IMR-90 (cell line): Measurements from ENCODE around the gene MCF2L. TPM values are rescaled to one million over a fixed set of nuclear protein-coding genes. Genes with fewer than 3 reads are reported as not detected.

ENCODE experiments used
- ATAC-seq: fragments of 200-7000 bp; cut with Tn5 transposase; 2 replicates; pipeline ENCODE4 v1.9.1; 2020; ENCODE audit warnings: low read depth, mild to moderate bottlenecking, moderate library complexity
- BruUV-seq: library from RNA; stranded (reverse); fragments of 400-500 nt; replicated peaks from 2 replicates; lab custom pipeline; 2021; lab: Mats Ljungman, UMichigan
- CTCF ChIA-PET: fragments of 300-600 bp; formaldehyde crosslinking; extraction: SDS; loops from one replicate; lab custom pipeline; 2021; ENCODE audit warnings: antibody characterized with exemption; lab: Yijun Ruan, JAX
- POLR2A ChIA-PET: fragments of 300-600 bp; sonication (Branson Sonifier 250); formaldehyde crosslinking; loops from one replicate; lab custom pipeline; 2022; ENCODE audit warnings: antibody characterized with exemption; ENCODE audit not compliant: unreplicated experiment; lab: Charles Lee
- DNase-seq: peaks from one replicate; pipeline ENCODE4 v3.0.0; 2013
- H2AFZ ChIP-seq: replicated peaks from 2 replicates; pipeline ENCODE3; 2013; ENCODE audit warnings: low read length, mild to moderate bottlenecking; ENCODE audit not compliant: poor library complexity
- H2AK5ac ChIP-seq: 2 replicates; pipeline ENCODE4 v1.6.1; 2013; ENCODE audit warnings: low read depth, low read length, inconsistent platforms
- H2AK9ac ChIP-seq: replicated peaks from 2 replicates; pipeline ENCODE3; 2013; ENCODE audit warnings: mild to moderate bottlenecking, low read depth, low read length, moderate library complexity; ENCODE audit not compliant: poor library complexity
- H2BK120ac ChIP-seq: 2 replicates; pipeline ENCODE4 v1.6.1; 2013; ENCODE audit warnings: low read depth, low read length, inconsistent platforms
- H2BK15ac ChIP-seq: 3 replicates; pipeline ENCODE4 v1.6.1; 2013; ENCODE audit warnings: low read depth, low read length, inconsistent platforms
- H2BK20ac ChIP-seq: 2 replicates; pipeline ENCODE4 v1.6.1; 2013; ENCODE audit warnings: low read depth, mild to moderate bottlenecking, inconsistent platforms, low read length, moderate library complexity
- H2BK5ac ChIP-seq: 2 replicates; pipeline ENCODE4 v1.6.1; 2013; ENCODE audit warnings: mild to moderate bottlenecking, low read depth, low read length, inconsistent platforms; ENCODE audit not compliant: poor library complexity, severe bottlenecking
- H3K14ac ChIP-seq: replicated peaks from 2 replicates; pipeline ENCODE4 v1.6.1; 2013; ENCODE audit warnings: low read depth, low read length, inconsistent platforms
- H3K18ac ChIP-seq: 2 replicates; pipeline ENCODE4 v1.6.1; 2013; ENCODE audit warnings: low read depth, low read length, control low read depth
- H3K23ac ChIP-seq: 2 replicates; pipeline ENCODE4 v1.6.1; 2013; ENCODE audit warnings: low read depth, low read length, inconsistent platforms
- H3K27ac ChIP-seq: 2 replicates; pipeline ENCODE4 v1.5.1; 2013; ENCODE audit warnings: mild to moderate bottlenecking, control low read depth, low read length; ENCODE audit not compliant: insufficient read depth
- H3K27me3 ChIP-seq: 2 replicates; pipeline ENCODE4 v1.6.1; 2013; ENCODE audit warnings: low read length; ENCODE audit not compliant: control insufficient read depth, insufficient read depth
- H3K36me3 ChIP-seq: 2 replicates; pipeline ENCODE4 v1.6.1; 2013; ENCODE audit warnings: low read length, mixed read lengths; ENCODE audit not compliant: control insufficient read depth, insufficient read depth
- H3K4ac ChIP-seq: 2 replicates; pipeline ENCODE4 v1.6.1; 2013; ENCODE audit warnings: low read depth, low read length, inconsistent platforms
- H3K4me1 ChIP-seq: 2 replicates; pipeline ENCODE4 v1.6.1; 2013; ENCODE audit warnings: low read length, mixed read lengths; ENCODE audit not compliant: control insufficient read depth, insufficient read depth
- H3K4me2 ChIP-seq: 2 replicates; pipeline ENCODE4 v1.6.1; 2013; ENCODE audit warnings: low read depth, mild to moderate bottlenecking, control low read depth, low read length, moderate library complexity
- H3K4me3 ChIP-seq: 2 replicates; pipeline ENCODE4 v1.5.1; 2013; ENCODE audit warnings: low read depth, mild to moderate bottlenecking, control low read depth, low read length, moderate library complexity; ENCODE audit not compliant: insufficient read depth
- H3K56ac ChIP-seq: 2 replicates; pipeline ENCODE4 v1.6.1; 2013; ENCODE audit warnings: low read length, inconsistent platforms; ENCODE audit not compliant: insufficient read depth; ENCODE audit errors: extremely low read depth
- H3K79me1 ChIP-seq, 2 experiments: 2 replicates each; pipeline ENCODE4 v1.6.1; 2013; ENCODE audit warnings: low read length in 2 of 2, inconsistent platforms in 1 of 2, low read depth in 1 of 2
- H3K9ac ChIP-seq: 2 replicates; pipeline ENCODE4 v1.6.1; 2013; ENCODE audit warnings: low read depth, low read length, control low read depth
- H3K9me1 ChIP-seq: 2 replicates; pipeline ENCODE4 v1.6.1; 2013; ENCODE audit warnings: low read length, inconsistent platforms; ENCODE audit not compliant: insufficient read depth
- H3K9me3 ChIP-seq: 2 replicates; pipeline ENCODE4 v1.6.1; 2013; ENCODE audit warnings: low read length; ENCODE audit not compliant: control insufficient read depth, insufficient read depth
- H4K20me1 ChIP-seq: 2 replicates; pipeline ENCODE4 v1.6.1; 2013; ENCODE audit warnings: low read length, inconsistent platforms; ENCODE audit not compliant: insufficient read depth
- H4K5ac ChIP-seq: 2 replicates; pipeline ENCODE4 v1.6.1; 2013; ENCODE audit warnings: mild to moderate bottlenecking, low read depth, low read length, control low read depth
- H4K8ac ChIP-seq, 2 experiments: 2 replicates each; pipeline ENCODE4 v1.6.1; 2013; ENCODE audit warnings: low read depth in 2 of 2, low read length in 2 of 2, control low read depth in 1 of 2, inconsistent platforms in 1 of 2
- H4K91ac ChIP-seq: 2 replicates; pipeline ENCODE4 v1.6.1; 2013; ENCODE audit warnings: low read depth, low read length, inconsistent platforms; ENCODE audit not compliant: insufficient read depth
- BHLHE40 ChIP-seq: fragments of 150-350 bp; IDR thresholded peaks from 2 replicates; pipeline ENCODE4 v1.6.1; 2016; ENCODE audit warnings: mild to moderate bottlenecking, low read depth, low read length
- CEBPB ChIP-seq: IDR thresholded peaks from 2 replicates; pipeline ENCODE4 v1.6.1; 2012; ENCODE audit warnings: low read depth, low read length, improper control_type of control experiment
- CHD1 ChIP-seq: IDR thresholded peaks from 2 replicates; pipeline ENCODE4 v1.6.1; 2012; ENCODE audit warnings: low read depth, low read length, improper control_type of control experiment
- FOS ChIP-seq: fragments of 150-350 bp; IDR thresholded peaks from 2 replicates; pipeline ENCODE4 v1.6.1; 2016; ENCODE audit warnings: low read depth, low read length
- MAFK ChIP-seq: IDR thresholded peaks from 2 replicates; pipeline ENCODE4 v1.6.1; 2012; ENCODE audit warnings: low read depth, low read length, improper control_type of control experiment
- MAZ ChIP-seq: IDR thresholded peaks from 2 replicates; pipeline ENCODE4 v1.6.1; 2012; ENCODE audit warnings: low read depth, mild to moderate bottlenecking, low read length, improper control_type of control experiment, moderate library complexity, borderline replicate concordance
- MXI1 ChIP-seq: IDR thresholded peaks from 2 replicates; pipeline ENCODE4 v1.6.1; 2012; ENCODE audit warnings: low read depth, mild to moderate bottlenecking, low read length, moderate library complexity, borderline replicate concordance
- NFE2L2 ChIP-seq: fragments of 150-350 bp; IDR thresholded peaks from 2 replicates; pipeline ENCODE4 v1.6.1; 2016; ENCODE audit warnings: low read depth, mild to moderate bottlenecking, low read length
- POLR2A ChIP-seq: IDR thresholded peaks from 2 replicates; pipeline ENCODE4 v1.6.1; 2012; ENCODE audit warnings: mild to moderate bottlenecking, low read depth, low read length
- RAD21 ChIP-seq: IDR thresholded peaks from 2 replicates; pipeline ENCODE4 v1.6.1; 2012; ENCODE audit warnings: low read length, improper control_type of control experiment
- RCOR1 ChIP-seq: IDR thresholded peaks from 2 replicates; pipeline ENCODE4 v1.6.1; 2012; ENCODE audit warnings: mild to moderate bottlenecking, low read length, improper control_type of control experiment; ENCODE audit not compliant: insufficient replicate concordance
- RFX5 ChIP-seq: IDR thresholded peaks from 2 replicates; pipeline ENCODE4 v1.8.0; 2012; ENCODE audit warnings: low read depth, mild to moderate bottlenecking, low read length, moderate library complexity
- SMC3 ChIP-seq: fragments of 150-350 bp; IDR thresholded peaks from 2 replicates; pipeline ENCODE4 v1.6.1; 2016; ENCODE audit warnings: low read depth, mild to moderate bottlenecking, antibody characterized with exemption, low read length, moderate library complexity
- WGBS, 2 experiments: methylation state at CpG; one replicate each; pipeline versions ENCODE4 v1.1.5 to v1.1.7; 2013; ENCODE audit warnings: missing lambda C conversion rate in 2 of 2; ENCODE audit not compliant: insufficient read length in 1 of 2; ENCODE audit errors: extremely low coverage in 2 of 2; 5-methylcytosine and 5-hydroxymethylcytosine counted together
- dilution Hi-C: fragments of 300-500 bp; cut with HindIII; formaldehyde crosslinking; loops from one replicate; pipeline ENCODE4 v1.14.3; 2018; ENCODE audit warnings: low sequenced_read_pairs; ENCODE audit not compliant: unreplicated experiment
- in situ Hi-C: fragments of 300-500 bp; cut with MboI; formaldehyde crosslinking; loops from 3 replicates; pipeline ENCODE4 v1.14.3; 2019; ENCODE audit warnings: low sequenced_read_pairs, inconsistent platforms, mixed read lengths
- intact Hi-C: fragments of 100-400 bp; cut with micrococcal nuclease; formaldehyde crosslinking; loops from 2 replicates; pipeline ENCODE4 v1.10.0; 2022
- polyA plus RNA-seq, 3 experiments: library from polyadenylated mRNA; depleted of rRNA; stranded (reverse); fragments of >200 nt; gene quantifications; 2 replicates each; pipeline ENCODE4 v1.2.3, GENCODE V29; 2012; ENCODE audit warnings: low replicate concordance in 1 of 3
- total RNA-seq: library from RNA; depleted of rRNA; stranded (reverse); fragments of >200 nt; gene quantifications from 2 replicates; pipeline ENCODE4 v1.2.3, GENCODE V29; 2012
- TF ChIP-seq, protein P1 (sequence below): conservative IDR thresholded peaks from 2 replicates; pipeline ENCODE4 v1.5.1; 2012; ENCODE audit warnings: mild to moderate bottlenecking, low read depth, low read length, improper control_type of control experiment
- TF ChIP-seq, protein P2 (sequence below): fragments of 150-350 bp; IDR thresholded peaks from 2 replicates; pipeline ENCODE4 v1.6.1; 2016; ENCODE audit warnings: low read depth, mild to moderate bottlenecking, low read length, moderate library complexity, borderline replicate concordance
- TF ChIP-seq, protein P3 (sequence below): fragments of 150-350 bp; IDR thresholded peaks from 2 replicates; pipeline ENCODE4 v1.6.1; 2017; ENCODE audit warnings: mild to moderate bottlenecking, antibody characterized with exemption, low read length, low read depth

The MCF2L gene
- total and polyA plus RNA-seq, 2 of the 4 experiments (the other 2 are of a cell fraction): 0.18 TPM; not detected in 1

DNA sequence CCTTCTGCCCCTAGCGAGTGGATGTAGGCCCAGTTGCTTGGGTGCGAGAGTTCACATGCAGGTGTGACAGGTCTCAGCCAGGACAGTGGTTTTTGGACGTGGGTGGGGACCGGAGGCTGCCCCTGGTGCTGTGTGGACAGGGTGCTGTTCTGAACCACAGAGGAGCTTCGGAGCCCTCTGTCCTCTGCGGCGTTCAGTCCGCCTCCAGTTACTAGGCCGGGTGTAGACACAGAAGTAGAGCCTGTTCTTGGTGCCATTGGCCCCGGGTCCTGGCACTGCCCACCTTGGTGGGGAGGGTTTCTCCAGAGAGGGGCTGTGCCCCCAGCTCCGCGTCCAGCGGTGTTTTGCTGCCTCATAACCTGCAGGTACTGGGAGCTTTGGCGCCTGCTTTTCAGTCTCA, 52.4 kb downstream of the MCF2L start:
- Histone ChIP-seq H3K27me3 (peaks cover 34% of the 10 kb centered on the region; the same call in 1 of the 2 replicates), H3K27ac (no peak overlapping the region), H2AK5ac (no peak overlapping the region), H4K20me1 (no peaks in the 10 kb centered on the region), H3K9me3 (no peaks in the 10 kb centered on the region), H4K5ac (no peak overlapping the region), H2BK20ac (no peak overlapping the region), H3K79me1 (no peaks in the 10 kb centered on the region), H2AK9ac (no peak overlapping the region), H4K91ac (no peak overlapping the region), H4K8ac (no peak overlapping the region), H3K23ac (no peak overlapping the region), H3K36me3 (no peaks in the 10 kb centered on the region), H3K56ac (no peak overlapping the region), H3K14ac (no peak overlapping the region), H2BK5ac (no peak overlapping the region), H2AFZ (no peak overlapping the region), H3K4me2 (no peak overlapping the region), H3K4ac (no peak overlapping the region), H2BK15ac (no peak overlapping the region), H3K18ac (no peak overlapping the region), H3K9me1 (no peaks in the 10 kb centered on the region), H3K9ac (no peak overlapping the region), H2BK120ac (no peak overlapping the region), H3K4me3 (no peak overlapping the region), H3K4me1 (no peaks in the 10 kb centered on the region)
- dilution Hi-C loops (no loop called here), in situ Hi-C loops (no loop called here), intact Hi-C loops (no loop called here)
- TF ChIP-seq CEBPB: no peak
- no peak for TF ChIP-seq POLR2A
- no peak for TF ChIP-seq MAFK
- no peak for TF ChIP-seq FOS
- TF ChIP-seq MAZ: no peak
- TF ChIP-seq, protein P1, sequence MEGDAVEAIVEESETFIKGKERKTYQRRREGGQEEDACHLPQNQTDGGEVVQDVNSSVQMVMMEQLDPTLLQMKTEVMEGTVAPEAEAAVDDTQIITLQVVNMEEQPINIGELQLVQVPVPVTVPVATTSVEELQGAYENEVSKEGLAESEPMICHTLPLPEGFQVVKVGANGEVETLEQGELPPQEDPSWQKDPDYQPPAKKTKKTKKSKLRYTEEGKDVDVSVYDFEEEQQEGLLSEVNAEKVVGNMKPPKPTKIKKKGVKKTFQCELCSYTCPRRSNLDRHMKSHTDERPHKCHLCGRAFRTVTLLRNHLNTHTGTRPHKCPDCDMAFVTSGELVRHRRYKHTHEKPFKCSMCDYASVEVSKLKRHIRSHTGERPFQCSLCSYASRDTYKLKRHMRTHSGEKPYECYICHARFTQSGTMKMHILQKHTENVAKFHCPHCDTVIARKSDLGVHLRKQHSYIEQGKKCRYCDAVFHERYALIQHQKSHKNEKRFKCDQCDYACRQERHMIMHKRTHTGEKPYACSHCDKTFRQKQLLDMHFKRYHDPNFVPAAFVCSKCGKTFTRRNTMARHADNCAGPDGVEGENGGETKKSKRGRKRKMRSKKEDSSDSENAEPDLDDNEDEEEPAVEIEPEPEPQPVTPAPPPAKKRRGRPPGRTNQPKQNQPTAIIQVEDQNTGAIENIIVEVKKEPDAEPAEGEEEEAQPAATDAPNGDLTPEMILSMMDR: no peak
- no peak for TF ChIP-seq RAD21
- TF ChIP-seq, protein P2, sequence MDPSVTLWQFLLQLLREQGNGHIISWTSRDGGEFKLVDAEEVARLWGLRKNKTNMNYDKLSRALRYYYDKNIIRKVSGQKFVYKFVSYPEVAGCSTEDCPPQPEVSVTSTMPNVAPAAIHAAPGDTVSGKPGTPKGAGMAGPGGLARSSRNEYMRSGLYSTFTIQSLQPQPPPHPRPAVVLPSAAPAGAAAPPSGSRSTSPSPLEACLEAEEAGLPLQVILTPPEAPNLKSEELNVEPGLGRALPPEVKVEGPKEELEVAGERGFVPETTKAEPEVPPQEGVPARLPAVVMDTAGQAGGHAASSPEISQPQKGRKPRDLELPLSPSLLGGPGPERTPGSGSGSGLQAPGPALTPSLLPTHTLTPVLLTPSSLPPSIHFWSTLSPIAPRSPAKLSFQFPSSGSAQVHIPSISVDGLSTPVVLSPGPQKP: no peak
- TF ChIP-seq CHD1: no peak
- no peak for TF ChIP-seq SMC3
- no peak for TF ChIP-seq RFX5
- no peak for TF ChIP-seq BHLHE40
- TF ChIP-seq MXI1: no peak
- TF ChIP-seq NFE2L2: no peak
- no peak for TF ChIP-seq RCOR1
- TF ChIP-seq, protein P3, sequence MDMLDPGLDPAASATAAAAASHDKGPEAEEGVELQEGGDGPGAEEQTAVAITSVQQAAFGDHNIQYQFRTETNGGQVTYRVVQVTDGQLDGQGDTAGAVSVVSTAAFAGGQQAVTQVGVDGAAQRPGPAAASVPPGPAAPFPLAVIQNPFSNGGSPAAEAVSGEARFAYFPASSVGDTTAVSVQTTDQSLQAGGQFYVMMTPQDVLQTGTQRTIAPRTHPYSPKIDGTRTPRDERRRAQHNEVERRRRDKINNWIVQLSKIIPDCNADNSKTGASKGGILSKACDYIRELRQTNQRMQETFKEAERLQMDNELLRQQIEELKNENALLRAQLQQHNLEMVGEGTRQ: no peak
- no TSS peak for BruUV-seq
- CTCF ChIA-PET: interaction anchor here (1.5 kb wide), 1 partner anchor 9 kb away, joined by 6 read pairs; no protein-coding TSS in a partner anchor
- POLR2A ChIA-PET: no interaction called here
- ATAC-seq (no peak), DNase-seq (no peak)
- WGBS, 2 experiments: 42% methylated on average over 3 of the region's 14 CpGs; no CpG with 5 or more reads in 1 of the 2 experiments
